DOHH2 (cell line): Measurements from ENCODE around the gene ZFP1.

Experiments
- EZH2phosphoT487 ChIP-seq: fragments of 200-600 bp; sonication (generic); IDR thresholded peaks from 2 replicates; pipeline ENCODE4 v1.6.1; 2017; ENCODE audit warnings: borderline replicate concordance, mild to moderate bottlenecking, antibody characterized with exemption, low read length, moderate library complexity, mixed read lengths
- TF ChIP-seq, protein P1 (sequence below): fragments of 200-600 bp; sonication (generic); IDR thresholded peaks from one replicate; pipeline ENCODE4 v1.5.1; 2014; ENCODE audit warnings: antibody characterized with exemption, mild to moderate bottlenecking, low read depth, low read length; ENCODE audit not compliant: poor library complexity, severe bottlenecking

DNA sequence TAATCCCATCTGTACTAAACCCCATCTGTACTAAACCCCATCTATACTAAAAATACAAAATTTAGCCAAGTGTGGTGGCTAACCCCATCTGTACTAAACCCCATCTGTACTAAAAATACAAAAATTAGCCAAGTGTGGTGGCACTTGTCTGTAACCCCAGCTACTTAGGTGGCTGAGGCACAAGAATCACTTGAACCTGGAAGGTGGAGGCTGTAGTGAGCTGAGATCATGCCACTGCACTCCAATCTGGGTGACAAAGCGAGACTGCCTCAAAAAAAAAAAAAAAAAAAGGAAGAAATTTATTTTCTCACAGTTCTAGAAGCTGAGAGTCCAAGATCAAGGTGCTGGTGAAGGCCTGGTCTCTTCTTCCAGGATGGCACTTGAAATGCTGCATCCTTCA is 12.1 kb downstream of the ZFP1 start:
- no peak for TF ChIP-seq EZH2phosphoT487
- TF ChIP-seq, protein P1, sequence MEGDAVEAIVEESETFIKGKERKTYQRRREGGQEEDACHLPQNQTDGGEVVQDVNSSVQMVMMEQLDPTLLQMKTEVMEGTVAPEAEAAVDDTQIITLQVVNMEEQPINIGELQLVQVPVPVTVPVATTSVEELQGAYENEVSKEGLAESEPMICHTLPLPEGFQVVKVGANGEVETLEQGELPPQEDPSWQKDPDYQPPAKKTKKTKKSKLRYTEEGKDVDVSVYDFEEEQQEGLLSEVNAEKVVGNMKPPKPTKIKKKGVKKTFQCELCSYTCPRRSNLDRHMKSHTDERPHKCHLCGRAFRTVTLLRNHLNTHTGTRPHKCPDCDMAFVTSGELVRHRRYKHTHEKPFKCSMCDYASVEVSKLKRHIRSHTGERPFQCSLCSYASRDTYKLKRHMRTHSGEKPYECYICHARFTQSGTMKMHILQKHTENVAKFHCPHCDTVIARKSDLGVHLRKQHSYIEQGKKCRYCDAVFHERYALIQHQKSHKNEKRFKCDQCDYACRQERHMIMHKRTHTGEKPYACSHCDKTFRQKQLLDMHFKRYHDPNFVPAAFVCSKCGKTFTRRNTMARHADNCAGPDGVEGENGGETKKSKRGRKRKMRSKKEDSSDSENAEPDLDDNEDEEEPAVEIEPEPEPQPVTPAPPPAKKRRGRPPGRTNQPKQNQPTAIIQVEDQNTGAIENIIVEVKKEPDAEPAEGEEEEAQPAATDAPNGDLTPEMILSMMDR = no peak
